NT2/D1 (cell line): ENCODE measurements around the gene GPR161.

Source experiments
- SUZ12 ChIP-seq: IDR thresholded peaks from 2 replicates; pipeline ENCODE4 v1.6.1; 2011; ENCODE audit not compliant: insufficient read length, insufficient read depth; ENCODE audit errors: extremely low read depth
- ZNF274 ChIP-seq: IDR thresholded peaks from 2 replicates; pipeline ENCODE4 v1.6.1; 2011; ENCODE audit warnings: mild to moderate bottlenecking, low read depth, low read length

DNA sequence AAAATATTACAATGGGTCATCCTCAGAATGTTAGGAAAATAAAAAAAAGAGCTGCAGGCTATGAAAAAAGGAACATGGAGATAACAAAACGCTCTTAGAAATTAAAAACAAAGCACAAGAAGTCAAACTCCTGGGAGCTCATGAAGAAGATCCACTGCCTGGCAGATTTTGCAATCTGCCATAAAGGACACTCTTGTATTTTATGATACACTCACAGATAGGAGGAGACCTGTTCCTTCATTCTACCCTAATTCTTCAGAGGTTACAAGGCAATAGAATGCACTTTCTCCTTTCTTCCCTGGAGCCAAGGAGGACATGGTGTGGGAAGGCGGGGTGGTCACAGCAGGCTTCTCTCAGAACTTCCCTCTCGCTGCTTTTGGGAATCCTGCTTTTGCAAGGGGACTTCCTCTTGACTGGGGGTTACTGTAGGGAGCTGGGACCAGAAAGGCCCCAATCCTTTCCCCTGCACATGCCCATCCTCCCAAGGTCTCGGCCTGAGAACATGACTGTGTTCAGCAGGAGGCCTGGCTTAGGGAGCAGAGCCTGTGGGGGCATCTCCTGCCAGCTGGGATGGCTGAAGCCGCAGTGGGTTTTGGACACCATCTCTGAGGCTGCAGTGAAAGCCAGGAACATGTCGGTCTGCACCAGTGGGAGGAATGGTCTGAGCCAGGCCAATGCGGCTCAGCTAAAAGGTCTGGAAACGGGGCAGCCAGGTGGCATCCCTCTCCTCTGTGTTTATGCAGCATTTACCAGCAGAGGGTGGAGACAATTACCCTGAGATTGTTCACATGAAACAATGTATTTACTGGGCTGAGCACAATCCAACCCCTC, 44.8 kb downstream of the GPR161 start:
- TF ChIP-seq SUZ12 (no peak), ZNF274 (no peak)
